NCI-H748 (cell line): ENCODE data around the gene KPNA3.
"Not testable (repeated sequence)": the region's sequence is repeated elsewhere in the genome, so short reads cannot be mapped to it uniquely, and the experiment has no call there.

Experiments used
- DNase-seq: peaks from one replicate; lab custom pipeline; 2025; ENCODE audit not compliant: unreplicated experiment; lab: John Stamatoyannopoulos, UW

The KPNA3 gene

DNA sequence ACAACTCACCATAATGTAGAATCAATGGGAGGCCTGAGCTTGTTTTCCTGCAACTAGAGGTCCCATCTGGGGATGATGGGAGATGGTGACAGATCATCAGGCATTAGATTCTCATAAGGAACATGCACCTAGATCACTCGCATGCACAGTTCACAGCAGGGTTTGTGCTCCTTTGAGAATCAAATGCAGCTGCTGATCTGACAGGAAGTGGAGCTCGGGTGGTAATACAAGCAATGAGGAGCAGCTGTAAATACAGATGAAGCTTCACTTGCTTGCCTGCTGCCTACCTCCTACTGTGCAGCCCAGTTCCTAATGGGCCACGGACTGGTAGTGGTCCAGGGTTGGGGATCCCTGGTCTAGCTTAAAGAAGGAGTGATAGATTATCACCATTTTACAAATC lies 33.0 kb downstream of the KPNA3 start:
- peak; percentile 20 for DNase-seq

DNA sequence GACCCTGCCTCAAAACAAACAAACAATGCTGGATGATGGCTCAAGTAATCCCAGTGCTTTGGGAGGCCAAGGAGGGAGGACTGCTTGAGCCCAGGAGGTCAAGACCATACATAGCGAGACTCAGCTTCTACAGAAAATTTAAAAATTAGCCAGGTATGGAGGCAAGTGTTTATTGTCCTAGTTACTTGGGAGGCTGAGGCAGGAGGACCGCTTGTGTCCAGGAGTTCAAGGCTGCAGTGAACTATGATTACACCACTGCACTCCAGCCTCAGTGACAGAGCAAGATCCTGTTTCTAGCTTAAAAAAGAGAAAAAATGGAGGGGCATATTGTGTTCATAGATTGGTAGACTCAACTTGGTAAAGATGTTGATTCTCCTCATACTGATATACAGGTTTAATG lies 36.2 kb downstream of the KPNA3 start:
- DNase-seq = no peak

DNA sequence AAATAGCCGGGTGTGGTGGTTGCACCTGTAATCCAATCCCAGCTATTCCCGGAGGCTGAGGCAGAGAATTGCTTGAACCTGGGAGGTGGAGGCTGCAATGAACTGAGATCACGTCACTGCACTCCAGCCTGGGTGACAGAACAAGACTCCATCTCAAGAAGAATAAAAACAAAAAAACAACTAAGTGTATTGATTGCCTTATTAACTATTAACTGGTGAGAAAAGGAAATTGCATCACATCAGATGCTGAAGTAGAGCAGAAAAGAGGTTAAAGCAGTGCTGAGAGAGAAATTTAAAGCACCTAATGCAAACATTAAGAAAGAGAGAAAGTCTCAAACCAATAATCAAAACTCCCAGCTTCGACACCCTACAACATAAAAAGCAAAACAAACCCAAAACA lies 38.3 kb downstream of the KPNA3 start:
- no peak for DNase-seq

GRCh38 chr13:49749848-49750247 lies 42.6 kb downstream of the KPNA3 start:
- DNase-seq = no peak

GRCh38 chr13:49746111-49746510 lies 46.4 kb downstream of the KPNA3 start:
- peak; percentile 65 for DNase-seq

DNA sequence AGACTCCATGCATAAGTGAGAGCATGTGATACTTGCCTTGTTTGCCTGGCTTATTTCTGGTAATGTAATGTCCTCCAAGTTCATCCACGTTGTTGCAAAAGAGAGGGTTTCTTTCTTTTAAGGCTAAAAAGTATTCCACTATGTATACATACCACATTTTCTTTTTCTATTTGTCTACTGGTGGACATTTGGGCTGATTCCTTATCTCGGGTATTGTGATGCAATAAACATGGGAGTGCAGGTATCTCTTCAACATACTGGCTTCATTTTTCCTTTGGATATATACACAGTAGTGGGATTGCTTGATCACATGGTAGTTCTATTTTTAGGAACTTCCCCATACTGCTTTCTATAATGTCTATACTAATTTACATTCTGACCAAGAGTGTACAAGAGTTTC lies 51.6 kb downstream of the KPNA3 start:
- no peak for DNase-seq

- DNase-seq = no peak
Observed at GRCh38 chr13:49739498-49740187, 52.8 kb downstream of the KPNA3 start.

DNA sequence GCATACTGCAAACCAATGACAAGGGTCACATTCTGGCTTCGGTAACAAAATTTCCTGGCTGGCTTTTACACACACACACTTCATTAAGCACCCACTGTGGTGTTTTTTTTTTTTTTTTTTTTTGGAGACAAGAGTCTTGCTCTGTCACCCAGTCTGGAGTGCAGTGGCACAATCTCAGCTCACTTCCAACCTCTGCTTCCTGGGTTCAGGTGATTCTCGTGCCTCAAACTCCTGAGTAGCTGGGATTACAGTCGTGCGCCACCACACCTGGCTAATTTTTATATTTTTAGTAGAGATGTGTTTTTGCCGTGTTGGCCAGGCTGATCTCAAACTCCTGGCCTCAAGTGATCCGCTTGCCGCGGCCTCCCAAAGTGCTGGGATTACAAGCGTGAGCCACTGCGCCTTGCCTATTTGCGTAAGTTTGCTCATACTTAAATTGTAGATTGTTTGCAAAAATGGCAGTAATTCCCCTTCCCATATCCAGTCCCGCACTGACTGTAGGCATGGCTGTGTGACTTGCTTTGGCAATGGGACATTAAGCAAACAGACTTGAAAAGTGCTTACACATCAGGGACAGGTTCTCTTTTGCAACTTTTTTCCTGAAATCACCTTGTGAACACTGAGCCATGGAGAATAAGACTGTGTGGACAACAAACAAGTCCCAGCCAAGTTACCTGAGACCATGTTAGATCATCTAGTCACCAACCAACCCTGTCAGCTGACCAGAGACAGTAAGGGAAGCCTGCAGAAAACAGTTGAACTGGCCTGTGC lies 59.1 kb downstream of the KPNA3 start:
- no peak for DNase-seq

GRCh38 chr13:49731766-49732165 lies 60.7 kb downstream of the KPNA3 start:
- no peak for DNase-seq

DNA sequence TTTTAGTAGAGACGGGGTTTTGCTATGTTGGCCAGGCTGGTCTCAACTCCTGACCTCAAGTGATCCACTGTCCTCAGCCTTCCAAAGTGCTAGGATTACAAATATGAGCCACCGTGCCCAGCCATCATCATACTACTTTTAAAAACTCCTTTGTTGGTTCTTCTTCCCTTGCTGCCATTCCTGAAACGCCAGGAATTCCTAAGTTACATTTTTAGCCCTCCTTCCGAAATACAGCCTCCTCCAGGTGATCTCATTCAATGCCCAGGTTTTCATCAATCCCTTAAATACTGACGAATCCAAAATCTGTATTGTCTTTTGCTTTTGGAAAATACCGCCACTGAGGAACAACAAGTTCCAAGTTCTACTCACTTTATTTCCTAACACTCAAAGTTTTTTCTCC lies 75.9 kb downstream of the KPNA3 start:
- DNase-seq = no peak

- DNase-seq = no peak
Observed at GRCh38 chr13:49714757-49715156, 77.7 kb downstream of the KPNA3 start.

GRCh38 chr13:49711218-49711863 lies 81.1 kb downstream of the KPNA3 start:
- DNase-seq = no peak

DNA sequence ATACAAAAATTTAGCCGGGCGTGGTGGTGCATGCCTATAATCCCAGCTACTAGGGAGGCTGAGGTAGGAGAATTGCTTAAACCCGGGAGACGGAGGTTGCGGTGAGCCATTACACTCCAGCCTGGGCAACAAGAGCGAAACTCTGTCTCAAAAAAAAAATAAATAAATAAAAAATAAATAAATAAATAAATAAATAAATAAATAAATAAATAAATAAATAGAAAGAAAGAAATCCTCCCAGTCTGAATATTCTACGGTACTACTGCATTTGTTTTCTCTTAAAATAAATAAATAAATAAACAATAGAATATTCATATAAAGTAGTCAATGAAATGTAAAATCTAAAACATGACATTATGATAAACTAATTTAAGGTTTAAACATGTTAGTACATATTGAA lies 88.2 kb downstream of the KPNA3 start:
- DNase-seq = not testable (repeated sequence)

- DNase-seq = no peak
Observed at GRCh38 chr13:49701491-49701890, 91.0 kb downstream of the KPNA3 start.

DNA sequence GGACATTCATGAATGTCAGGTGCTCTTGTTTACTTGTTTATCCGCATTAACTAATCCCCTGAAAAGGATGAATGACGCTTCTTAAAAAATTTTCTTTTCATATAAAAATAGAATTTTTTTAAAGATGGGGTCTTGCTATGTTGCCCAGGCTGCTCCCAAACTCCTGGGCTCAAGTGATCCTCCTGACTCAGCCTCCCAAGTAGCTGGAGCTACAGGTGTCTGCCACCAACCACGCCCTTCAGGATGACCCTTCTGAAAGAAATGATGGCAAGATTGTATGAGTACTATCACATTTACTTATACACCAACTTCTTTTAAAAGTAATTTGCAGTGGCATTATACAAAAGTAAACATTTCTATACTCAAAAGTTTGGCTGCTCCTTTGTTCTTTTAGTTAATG lies 95.0 kb downstream of the KPNA3 start:
- no peak for DNase-seq

GRCh38 chr13:49694446-49694845 lies 98.0 kb downstream of the KPNA3 start:
- DNase-seq = no peak

DNA sequence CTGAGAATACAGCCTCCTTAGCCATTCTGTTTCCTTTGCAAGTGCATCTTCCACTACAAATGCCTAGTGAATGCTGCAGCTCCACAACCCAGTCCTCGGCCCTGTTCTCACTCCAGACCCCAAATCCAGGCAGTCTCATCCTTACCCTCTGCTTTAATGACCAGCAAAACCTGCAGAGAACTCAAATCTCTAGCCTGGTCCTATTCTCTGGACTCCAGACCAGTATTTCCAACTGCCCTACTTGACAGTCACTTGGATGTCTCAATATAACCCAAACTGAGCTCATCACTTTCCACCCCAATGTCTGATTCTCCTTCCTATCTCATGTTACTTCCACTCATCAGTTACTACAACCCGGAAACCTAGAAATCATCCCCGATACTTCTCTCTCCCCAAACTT lies 98.6 kb downstream of the KPNA3 start:
- no peak for DNase-seq

GRCh38 chr13:49693191-49693733 lies 99.2 kb downstream of the KPNA3 start:
- no peak for DNase-seq

DNA sequence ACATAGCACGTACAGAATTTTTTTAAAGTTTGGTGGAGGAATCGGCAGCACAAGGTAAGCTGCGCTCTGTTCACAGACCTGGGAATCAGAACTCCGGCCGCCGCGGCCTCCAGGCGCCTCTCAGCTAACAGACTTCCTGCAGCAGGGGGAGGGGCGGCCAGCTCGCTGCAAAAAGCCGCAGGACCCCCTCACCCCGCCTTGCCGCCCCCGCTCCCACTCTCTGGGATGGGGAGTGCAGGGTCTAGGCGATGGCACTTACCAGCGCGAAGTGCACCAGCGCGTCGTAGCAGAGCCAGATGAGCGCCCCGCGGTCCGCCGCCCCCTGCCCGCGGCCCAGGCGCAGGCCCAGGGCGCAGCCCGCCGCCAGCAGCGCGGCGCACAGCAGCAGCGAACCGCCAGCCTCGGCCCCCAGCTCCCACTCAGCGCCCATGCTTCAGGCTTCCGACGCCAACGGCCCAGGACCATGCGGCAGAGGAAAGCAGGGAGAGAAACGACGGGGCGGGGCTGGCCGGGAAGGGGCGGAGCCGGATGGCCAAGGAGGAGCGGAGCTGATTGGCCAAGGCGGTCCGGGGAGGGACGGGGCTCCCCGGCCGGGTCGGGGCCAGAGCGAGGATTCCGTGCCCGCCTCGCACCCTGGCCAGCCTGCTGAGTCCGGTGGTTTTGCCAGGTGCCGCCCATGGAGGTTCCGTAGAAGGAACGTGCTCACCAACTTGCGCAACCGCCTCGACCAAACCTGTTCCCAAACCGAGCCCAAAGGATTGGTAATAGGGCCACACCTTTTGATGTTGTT lies 101.3 kb downstream of the KPNA3 start, which contains the start of gene EBPL:
EBPL (minus strand) TSS at position 492 of the 790 bp plus-strand sequence; CDS start at position 430, 62 bp downstream.
- peak; percentile 95 for DNase-seq

DNA sequence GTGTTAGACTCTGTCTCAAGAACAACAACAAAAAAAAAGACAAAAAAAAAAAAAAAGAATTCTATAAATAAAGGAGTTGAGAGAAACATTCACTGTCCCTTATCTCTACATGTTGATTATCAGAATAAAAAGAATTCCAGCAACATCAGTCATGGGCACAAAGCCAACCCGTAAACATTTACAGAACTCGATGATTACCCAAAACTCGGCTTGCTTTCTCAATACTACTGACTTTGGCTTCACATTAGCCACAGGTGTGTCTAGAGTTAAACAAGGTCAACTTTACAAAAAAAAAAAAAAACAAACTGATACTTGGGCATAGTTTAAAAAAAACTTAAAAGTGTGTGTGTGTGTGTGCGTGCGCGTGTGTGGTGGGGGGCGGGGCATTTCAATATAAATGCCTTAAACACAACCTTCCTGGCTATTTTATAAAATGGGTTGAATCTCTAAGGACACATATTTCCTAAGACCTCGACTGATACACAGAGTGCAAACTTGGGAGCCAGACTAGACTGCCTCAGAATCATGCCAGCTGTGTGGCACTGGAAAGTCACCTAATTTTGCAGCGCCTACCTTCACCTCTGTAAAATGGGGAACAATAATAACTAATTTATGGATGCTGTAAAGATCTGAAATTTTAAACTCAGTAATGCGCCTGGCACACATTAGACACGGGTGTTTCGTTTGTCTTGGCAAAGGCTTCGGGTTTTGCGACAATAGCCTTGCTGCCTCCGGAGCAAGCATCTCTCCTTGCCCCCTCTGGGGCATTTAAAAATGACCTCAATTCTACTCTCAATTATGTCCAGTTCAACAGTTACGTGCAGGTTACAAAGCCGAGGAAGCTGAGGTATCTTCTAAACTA lies 102.1 kb downstream of the KPNA3 start:
- peak; percentile 77 for DNase-seq
